Heart left ventricle (tissue), 16 donors: ENCODE data around the gene PTPRK. TPM values are rescaled to one million over a fixed set of nuclear protein-coding genes. Genes with fewer than 3 reads are reported as not detected.

Source experiments
- ATAC-seq, 4 donors: fragments of 200-7000 bp; cut with Tn5 transposase; one replicate each; pipeline ENCODE4 v1.9.1; 2020 to 2022; ENCODE audit warnings: moderate library complexity in 4 of 4, mild to moderate bottlenecking in 3 of 4, moderate number of reproducible peaks in 1 of 4
- DNase-seq, 5 donors: peaks; one replicate each; pipeline ENCODE4 v3.0.0-alpha.2; 2020
- H3K27ac ChIP-seq, 12 donors: fragments of 200-600 bp; sonication (generic) in 4 of 12; one replicate each; pipeline versions ENCODE4 v1.5.0 to v1.8.0; 2016 to 2022; ENCODE audit warnings: mild to moderate bottlenecking in 2 of 12
- H3K27me3 ChIP-seq, 9 donors: fragments of 200-600 bp; sonication (generic) in 2 of 9; one replicate each; pipeline versions ENCODE4 v1.5.1 to v1.8.0; 2016 to 2022; ENCODE audit warnings: mild to moderate bottlenecking in 3 of 9
- H3K36me3 ChIP-seq, 9 donors: fragments of 200-600 bp; sonication (generic) in 2 of 9; one replicate each; pipeline versions ENCODE4 v1.5.0 to v1.8.0; 2018 to 2022; ENCODE audit warnings: mild to moderate bottlenecking in 2 of 9
- H3K4me1 ChIP-seq, 12 donors: fragments of 200-600 bp; sonication (generic) in 4 of 12; one replicate each; pipeline versions ENCODE4 v1.5.0 to v1.8.0; 2016 to 2022; ENCODE audit warnings: mild to moderate bottlenecking in 3 of 12
- H3K4me3 ChIP-seq, 12 donors: fragments of 200-600 bp; sonication (generic) in 4 of 12; one replicate each; pipeline versions ENCODE4 v1.5.0 to v1.8.0; 2017 to 2022; ENCODE audit warnings: mild to moderate bottlenecking in 9 of 12, moderate library complexity in 4 of 12
- H3K9me3 ChIP-seq, 12 donors: fragments of 200-600 bp; sonication (generic) in 4 of 12; one replicate each; pipeline versions ENCODE4 v1.5.0 to v1.8.0; 2016 to 2022; ENCODE audit warnings: mild to moderate bottlenecking in 1 of 12
- CTCF ChIP-seq, 12 donors: fragments of 200-600 bp; sonication (generic) in 4 of 12; IDR thresholded peaks; one replicate each; pipeline versions ENCODE4 v1.5.0 to v1.8.0; 2018 to 2022; ENCODE audit warnings: antibody characterized with exemption in 12 of 12, mild to moderate bottlenecking in 5 of 12
- POLR2A ChIP-seq, 2 donors: fragments of 450-650 bp; IDR thresholded peaks; one replicate each; pipeline ENCODE4 v1.6.1; 2017; ENCODE audit warnings: antibody characterized with exemption in 2 of 2, mild to moderate bottlenecking in 2 of 2, moderate library complexity in 2 of 2
- WGBS, 4 donors: extraction: QIAGEN DNeasy Blood & Tissue Kit in 2 of 4; methylation state at CpG; one replicate each; pipeline versions ENCODE4 v1.1.5 to v1.1.7; 2013 to 2018; 5-methylcytosine and 5-hydroxymethylcytosine counted together
- intact Hi-C, 10 donors: fragments of 100-400 bp; cut with DNase I; formaldehyde crosslinking; loops; one replicate each; pipeline versions ENCODE4 v1.11.1 to v1.14.2; 2022
- polyA plus RNA-seq, 2 donors: library from polyadenylated mRNA; stranded (reverse); fragments of 200-250 nt; gene quantifications; one replicate each; pipeline ENCODE4 v1.2.3, GENCODE V29; 2013
- total RNA-seq, 9 donors: library from RNA; depleted of rRNA in 2 of 9; stranded (reverse); fragments of >200 nt in 2 of 9; fragmentation: NEBNext Ultra II Directional in 3 of 9; extraction: Animal tissue kit (Norgen Biotek cat#: 25700) in 3 of 9; gene quantifications; one replicate each; pipeline versions ENCODE4 v1.1.0 to v1.2.4, GENCODE V29; 2016 to 2023
- donor health status: ischemic (EF 13 %, LVEDD 7.1; RV severe dilation, severe dysfunction).
- donor health status: healthy with polysubstance abuse.
- donor health status: DM: no; HTN: yes; CAD: no.
- donor health status: DM: no; HTN: no; CAD: no.
- donor health status: ischemic (EF 25% LVEDD 6.9; RV normal size, moderate dysfunction).
- donor health status: ischemic (EF 25% LVEDD 5.7; RV mildly dilated, moderate dysfunction).
- donor health status: healthy.
- donor health status: DM: yes; HTN: yes; CAD: no.
- donor health status: ischemic (EF 35%, LVEDD 5.7; RV mildly dilated, moderate dysfunction).
- donor health status: nonischemic (EF 11% LVEDD 7.7; RV severe dilation, severe dysfunction).
- donor health status: DM: yes; HTN: yes; CAD: no.
- donor health status: PGD.
- donor health status: ischemic (EF 29% LVEDD 5.4; RV normal size, mild dysfunction).
- donor health status: nonischemic (EF 23%, LVEDD 6.1; RV moderate dilation, normal function).

The PTPRK gene
- total and polyA plus RNA-seq, 11 donors = 5.4 to 50.8 (median 38.5) TPM

DNA sequence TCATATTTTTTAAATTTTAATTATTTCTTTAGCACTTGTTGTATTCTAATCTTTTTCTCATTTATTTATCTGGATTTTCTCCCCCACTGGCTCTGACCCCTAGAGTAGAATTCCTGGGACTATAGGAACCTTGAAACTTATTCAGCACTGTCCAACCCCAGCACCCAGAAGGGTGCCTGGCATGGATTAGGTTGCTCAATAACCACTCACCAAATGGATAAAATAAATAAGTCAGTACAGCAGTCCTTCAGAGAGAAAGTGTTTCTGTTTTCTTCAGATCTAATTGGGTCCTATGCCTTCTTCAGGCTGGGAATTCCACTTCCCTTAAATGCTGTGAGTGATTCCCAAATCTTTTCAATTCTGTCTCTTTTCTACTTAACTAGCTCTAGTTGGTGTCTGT, 206.2 kb downstream of the PTPRK start:
- intact Hi-C loops = no loop called here
- ATAC-seq = no peak
- Histone ChIP-seq H3K36me3 (no peaks in the 10 kb centered on the region), H3K4me1 (peaks cover 0 to 23% (median 7%) of the 10 kb centered on the region in 12 donors), H3K27me3 (no peaks in the 10 kb centered on the region), H3K4me3 (no peak overlapping the region), H3K9me3 (no peaks in the 10 kb centered on the region), H3K27ac (no peak overlapping the region)
- TF ChIP-seq POLR2A (IDR thresholded peaks at IDR 0.05) = no peak
- no peak for TF ChIP-seq CTCF (IDR thresholded peaks at IDR 0.05)
- DNase-seq = no peak

DNA sequence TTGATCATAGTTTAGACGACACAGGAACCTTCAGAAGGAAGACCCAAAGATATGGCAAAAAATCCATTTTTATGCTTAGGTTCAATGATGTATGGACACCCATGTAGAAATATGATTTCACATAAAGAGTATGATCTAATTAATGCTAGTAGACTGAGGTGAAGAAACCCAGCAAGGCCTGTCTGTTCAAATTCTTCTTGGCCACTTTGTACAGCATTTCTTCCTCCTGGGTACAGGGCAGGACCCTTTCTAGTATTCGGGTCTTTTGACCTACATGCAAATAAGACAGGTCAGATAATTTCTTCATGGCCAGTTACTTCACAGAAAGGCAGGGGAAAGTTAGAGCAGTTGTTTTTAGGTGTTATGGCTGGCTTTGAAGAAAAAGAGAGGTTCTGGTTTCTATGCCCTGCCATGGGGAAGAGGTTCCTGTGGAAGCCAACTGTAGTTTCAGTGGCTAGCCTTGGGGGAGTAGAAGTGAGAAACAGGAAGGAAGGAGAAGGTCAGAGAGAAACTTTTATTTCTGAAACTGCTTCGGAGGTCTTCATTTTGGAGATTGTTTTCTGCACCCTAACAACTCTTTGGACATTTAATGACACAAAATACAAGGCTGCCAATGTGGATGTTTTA, 208.3 kb downstream of the PTPRK start:
- 77 to 83% (median 79%) methylated on average over 3 of the region's 3 CpGs for WGBS, 4 donors
- Histone ChIP-seq H3K27me3 (no peaks in the 10 kb centered on the region), H3K9me3 (no peaks in the 10 kb centered on the region), H3K4me3 (no peak overlapping the region), H3K4me1 (peaks cover 0 to 15% (median 8%) of the 10 kb centered on the region in 12 donors), H3K36me3 (no peaks in the 10 kb centered on the region), H3K27ac (no peak overlapping the region)
- intact Hi-C loops = no loop called here
- ATAC-seq (no peak), DNase-seq (no peak)
- TF ChIP-seq CTCF (IDR thresholded peaks at IDR 0.05) (no peak), POLR2A (IDR thresholded peaks at IDR 0.05) (no peak)

GRCh38 chr6:128310451-128310850, 209.9 kb downstream of the PTPRK start:
- TF ChIP-seq POLR2A (IDR thresholded peaks at IDR 0.05) = no peak
- TF ChIP-seq CTCF (IDR thresholded peaks at IDR 0.05) = no peak
- Histone ChIP-seq H3K36me3 (no peaks in the 10 kb centered on the region), H3K4me1 (peaks cover 0 to 15% (median 7%) of the 10 kb centered on the region in 12 donors), H3K27ac (no peak overlapping the region), H3K4me3 (no peak overlapping the region), H3K9me3 (no peaks in the 10 kb centered on the region), H3K27me3 (no peaks in the 10 kb centered on the region)
- 68 to 83% (median 80%) methylated on average over 2 of the region's 2 CpGs for WGBS, 4 donors
- no peak for DNase-seq
- intact Hi-C loops = no loop called here
- no peak for ATAC-seq

- no peak overlapping the region for H3K27ac ChIP-seq
- no peaks in the 10 kb centered on the region for H3K27me3 ChIP-seq
- TF ChIP-seq CTCF (IDR thresholded peaks at IDR 0.05) (no peak), POLR2A (IDR thresholded peaks at IDR 0.05) (no peak)
- H3K4me3 ChIP-seq = no peak overlapping the region
- H3K9me3 ChIP-seq = no peaks in the 10 kb centered on the region
- ATAC-seq = no peak
- H3K4me1 ChIP-seq = peaks cover 0 to 9% (median 0%) of the 10 kb centered on the region in 12 donors
- intact Hi-C loops = no loop called here
- no peaks in the 10 kb centered on the region for H3K36me3 ChIP-seq
- DNase-seq = no peak
Observed at GRCh38 chr6:128307671-128308070, 212.7 kb downstream of the PTPRK start.
